ENCODE measurements around the gene CCDC87.
A peak's percentile ranks its signal among the peaks of the same experiment; 100 is the strongest.
"Not testable (repeated sequence)": the region's sequence is repeated elsewhere in the genome, so short reads cannot be mapped to it uniquely, and the experiment has no call there.

The CCDC87 gene

DNA sequence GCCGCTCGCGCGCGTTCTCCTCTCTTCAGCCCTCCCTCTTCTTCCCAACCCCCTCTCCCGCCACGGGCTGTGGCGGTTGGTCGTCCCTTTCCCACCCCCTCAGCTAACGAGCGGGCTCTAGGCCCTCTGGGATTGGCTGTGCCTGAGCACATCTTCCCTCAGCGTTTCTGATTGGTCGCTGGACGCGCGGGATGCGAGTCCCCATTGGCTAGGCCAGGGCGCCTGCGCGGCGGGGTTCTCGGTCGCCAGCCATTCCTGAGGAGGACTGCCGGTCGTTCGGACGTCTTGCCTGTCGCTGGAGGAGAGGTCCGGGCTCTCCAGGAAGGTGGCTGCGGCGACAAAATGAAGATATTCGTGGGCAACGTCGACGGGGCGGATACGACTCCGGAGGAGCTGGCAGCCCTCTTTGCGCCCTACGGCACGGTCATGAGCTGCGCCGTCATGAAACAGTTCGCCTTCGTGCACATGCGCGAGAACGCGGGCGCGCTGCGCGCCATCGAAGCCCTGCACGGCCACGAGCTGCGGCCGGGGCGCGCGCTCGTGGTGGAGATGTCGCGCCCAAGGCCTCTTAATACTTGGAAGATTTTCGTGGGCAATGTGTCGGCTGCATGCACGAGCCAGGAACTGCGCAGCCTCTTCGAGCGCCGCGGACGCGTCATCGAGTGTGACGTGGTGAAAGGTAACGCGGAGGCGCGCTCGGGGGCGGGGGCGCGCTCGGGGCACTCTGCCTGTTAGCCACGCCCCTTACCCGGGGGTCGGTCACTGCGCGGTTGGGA is 23.7 kb upstream of the CCDC87 start, which contains the start of gene RBM14:
TSS of gene RBM14 (plus strand) at position 252 of the 776 bp plus-strand sequence. CDS start at position 343, 91 bp downstream.
- DNase-seq, result peak; percentile 100

DNA sequence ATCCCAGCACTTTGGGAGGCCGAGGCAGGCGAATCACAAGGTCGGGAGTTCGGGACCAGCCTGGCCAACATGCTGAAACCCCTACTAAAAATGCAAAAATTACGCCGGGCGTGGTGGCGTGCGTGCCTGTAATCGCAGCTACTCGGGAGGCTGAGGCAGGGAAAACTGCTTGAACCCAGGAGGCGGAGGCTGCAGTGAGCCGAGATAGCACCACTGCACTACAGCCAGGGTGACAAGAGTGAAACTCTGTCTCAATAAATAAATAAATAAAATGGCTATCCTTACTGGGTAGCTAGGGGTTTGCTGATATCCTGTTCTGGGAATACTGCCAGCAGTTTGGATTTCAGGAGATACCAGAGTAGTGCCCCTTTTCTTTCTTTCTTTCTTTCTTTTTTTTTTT is 21.2 kb upstream of the CCDC87 start:
- no peak for DNase-seq

DNA sequence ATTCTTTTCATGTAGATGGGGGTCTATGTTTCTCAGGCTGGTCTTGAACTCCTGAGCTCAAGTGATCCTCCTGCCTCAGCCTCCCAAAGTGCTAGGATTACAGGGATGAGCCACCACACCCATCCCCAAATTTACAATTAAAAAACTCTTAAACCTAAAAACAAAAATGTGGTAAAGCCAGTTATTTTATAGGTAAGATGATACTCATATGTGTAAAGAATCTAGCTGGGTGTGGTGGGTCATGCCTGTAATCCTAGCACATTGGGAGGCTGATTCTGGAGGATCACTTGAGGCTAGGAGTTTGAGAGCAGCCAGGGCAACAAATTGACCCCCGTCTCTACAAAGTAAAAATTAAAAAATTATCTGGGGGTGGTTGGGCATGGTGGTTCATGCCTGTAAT is 19.6 kb upstream of the CCDC87 start:
- no peak for DNase-seq

DNA sequence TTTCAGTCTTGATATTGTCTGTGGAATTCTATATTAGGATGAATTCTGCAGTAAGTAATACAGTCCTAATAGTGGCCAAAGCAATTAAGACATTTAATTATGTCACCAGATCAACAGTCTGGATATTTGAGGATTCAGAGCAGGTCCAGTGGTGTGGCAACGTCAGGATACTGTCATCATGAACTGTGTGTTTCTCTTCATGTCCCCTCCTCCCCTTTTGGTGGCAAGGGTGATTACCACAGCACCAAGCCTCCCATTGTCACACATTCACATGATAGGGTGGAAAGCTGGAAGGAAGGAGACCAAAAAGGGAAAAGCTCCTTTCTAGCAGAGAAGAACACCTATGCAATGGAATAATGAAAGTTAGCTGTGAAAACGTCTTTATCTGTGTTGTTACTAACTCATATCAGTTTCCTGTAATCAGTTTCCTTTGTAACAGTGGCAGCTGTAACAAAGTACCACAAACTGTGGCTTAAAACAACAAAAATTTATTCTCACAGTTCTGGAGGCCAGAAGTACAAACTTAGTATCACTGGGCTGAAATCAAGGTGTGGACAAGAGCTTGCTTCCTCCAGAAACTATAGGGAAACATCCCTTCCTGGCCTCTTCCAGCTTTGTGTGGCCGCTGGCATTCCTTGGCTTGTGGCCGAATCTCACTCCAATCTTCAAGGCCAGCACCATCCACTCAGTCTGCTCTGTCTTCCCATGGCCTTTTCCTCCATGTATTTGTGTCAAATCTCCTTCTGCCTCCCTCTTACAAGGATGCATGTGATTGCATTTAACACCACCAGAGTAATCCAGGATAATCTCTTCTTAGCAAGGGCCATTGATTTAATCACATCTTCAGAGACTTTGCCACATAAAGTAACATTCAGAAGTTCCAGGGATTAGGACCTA is 17.1 kb upstream of the CCDC87 start:
- peak; percentile 17 to 33 for DNase-seq

DNA sequence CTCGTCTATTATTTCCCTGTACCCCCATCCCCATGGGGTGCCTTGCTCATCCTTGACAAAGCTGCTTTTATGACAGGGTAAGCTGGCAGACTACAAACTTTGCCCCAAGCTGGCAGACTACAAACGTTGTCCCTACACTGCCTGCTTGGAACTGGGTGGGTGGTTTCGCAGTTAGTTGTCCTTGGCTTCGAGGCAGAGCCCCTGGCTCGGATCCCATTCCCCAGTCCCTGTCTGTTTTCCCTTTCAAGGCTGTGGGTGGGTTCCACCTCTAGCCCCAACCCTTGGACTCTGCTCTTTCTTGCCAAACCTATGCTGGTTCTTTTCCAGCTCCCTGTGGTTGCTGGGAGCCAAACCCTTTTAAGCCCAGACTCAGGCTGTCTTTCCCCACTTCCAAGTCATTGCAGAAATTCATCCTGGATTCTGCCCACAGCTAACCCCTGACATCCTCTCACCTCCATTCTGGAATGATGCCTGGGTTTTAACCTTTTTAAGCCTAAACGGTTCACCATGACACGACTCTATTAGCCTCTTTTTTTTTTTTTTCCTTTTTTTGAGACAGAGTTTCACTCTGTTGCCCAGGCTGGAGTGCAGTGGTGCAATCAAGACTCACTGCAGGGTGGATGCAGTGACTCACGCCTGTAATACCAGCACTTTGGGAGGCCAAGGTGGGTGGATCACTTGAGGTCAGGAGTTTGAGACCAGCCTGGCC is 14.4 kb upstream of the CCDC87 start:
- peak; percentile 50 to 58 for DNase-seq

DNA sequence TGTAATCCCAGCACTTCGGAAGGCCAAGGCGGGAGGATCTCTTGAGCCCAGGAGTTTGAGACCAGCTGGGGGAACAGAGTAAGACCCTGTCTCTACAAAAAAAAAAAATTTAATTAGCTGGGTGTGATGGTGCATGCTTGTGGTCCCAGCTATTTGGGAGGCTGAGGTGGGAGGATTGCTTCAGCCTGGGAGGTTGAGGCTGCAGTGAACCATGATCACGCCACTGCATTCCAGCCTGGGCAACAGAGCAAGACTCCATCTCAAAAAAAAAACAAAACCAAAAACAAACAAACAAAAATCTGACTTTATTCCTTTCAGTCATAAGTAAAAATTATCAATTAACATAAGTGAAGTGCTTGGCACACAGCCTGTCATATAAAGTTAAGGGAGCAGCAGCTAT is 13.7 kb upstream of the CCDC87 start:
- not testable (repeated sequence) for DNase-seq

DNA sequence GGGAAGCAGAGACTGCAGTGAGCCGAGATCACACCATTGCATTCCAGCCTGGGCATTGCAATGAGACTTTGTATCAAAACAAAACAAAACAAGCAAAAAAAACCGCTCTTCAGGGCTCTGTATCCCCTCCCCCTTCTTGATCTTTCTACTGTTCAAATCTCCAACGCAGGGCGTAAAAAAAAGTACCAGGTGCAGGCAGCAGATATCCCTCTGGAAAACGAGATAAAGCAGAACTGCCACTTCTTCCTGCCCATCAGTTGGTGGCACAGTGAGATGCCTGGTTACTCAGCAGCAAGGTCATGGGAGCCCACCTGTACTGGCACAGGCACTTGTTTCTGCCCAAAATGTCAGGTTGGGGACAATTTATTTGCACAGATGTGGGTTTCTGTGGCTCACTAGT is 11.3 kb upstream of the CCDC87 start:
- no peak for DNase-seq

DNA sequence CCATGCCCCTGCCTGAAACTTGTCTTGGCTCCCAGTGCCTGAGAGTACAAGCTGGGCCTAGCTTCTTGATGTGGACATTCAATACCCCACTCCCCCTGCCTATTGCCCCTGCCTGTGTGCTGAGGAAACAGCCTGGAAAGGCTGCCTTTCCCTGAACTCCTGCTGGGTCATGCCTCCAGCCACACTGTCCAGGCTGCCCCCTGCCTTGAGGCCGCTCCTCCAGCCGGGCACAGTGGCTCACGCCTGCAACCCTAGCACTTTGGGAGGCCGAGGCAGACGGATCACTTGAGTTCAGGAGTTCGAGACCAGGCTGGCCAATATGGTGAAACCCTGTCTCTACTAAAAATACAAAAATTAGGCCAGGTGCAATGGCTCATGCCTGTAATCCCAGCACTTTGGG is 10.2 kb upstream of the CCDC87 start:
- no peak for DNase-seq

DNA sequence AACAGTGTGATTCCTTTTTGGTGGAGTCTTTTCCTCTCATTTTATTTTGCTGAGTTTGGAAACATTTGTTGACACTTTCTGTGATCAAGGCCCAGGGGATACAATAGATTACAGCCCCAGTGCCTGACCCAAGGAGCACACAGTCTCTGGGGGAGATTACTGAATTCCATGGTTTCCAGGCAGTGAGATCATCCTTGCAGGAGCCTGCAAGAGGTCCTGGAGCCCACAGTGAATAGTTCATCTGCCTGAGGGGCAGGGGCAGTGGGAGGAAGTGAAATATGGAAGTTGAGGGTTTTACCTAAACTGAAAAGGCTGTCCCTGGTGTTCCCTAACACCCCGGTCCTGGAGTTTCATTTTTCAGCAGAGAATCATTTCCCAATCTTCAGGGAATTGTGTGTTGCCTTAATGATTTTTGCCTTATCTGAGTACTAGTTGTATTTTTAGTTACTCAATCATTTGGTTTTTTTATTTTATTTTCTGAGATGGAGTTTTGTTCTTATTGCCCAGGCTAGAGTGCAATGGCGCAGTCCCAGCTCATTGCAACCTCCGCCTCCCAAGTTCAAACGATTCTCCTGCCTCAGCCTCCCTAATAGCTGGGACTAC is 7.9 kb upstream of the CCDC87 start:
- peak; percentile 16 to 47 for DNase-seq

DNA sequence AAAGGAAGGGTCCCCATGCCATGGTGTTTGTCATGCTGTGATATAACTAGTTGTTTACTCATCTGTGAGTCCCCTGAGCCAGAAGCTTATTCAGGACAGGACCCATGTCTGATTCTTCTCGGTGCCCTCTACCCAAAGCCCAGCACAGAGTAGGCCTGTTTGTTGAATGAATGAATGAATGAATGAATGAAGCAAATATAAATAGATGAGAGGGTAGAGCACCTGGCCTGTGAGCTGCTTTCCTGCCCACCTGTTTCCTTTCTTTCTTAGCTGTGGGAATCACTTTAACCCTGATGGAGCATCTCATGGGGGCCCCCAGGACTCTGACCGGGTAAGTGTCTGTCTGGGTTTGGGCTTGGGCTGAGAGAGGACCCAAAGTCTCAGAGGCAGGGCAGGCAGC is 7.4 kb upstream of the CCDC87 start:
- no peak for DNase-seq

DNA sequence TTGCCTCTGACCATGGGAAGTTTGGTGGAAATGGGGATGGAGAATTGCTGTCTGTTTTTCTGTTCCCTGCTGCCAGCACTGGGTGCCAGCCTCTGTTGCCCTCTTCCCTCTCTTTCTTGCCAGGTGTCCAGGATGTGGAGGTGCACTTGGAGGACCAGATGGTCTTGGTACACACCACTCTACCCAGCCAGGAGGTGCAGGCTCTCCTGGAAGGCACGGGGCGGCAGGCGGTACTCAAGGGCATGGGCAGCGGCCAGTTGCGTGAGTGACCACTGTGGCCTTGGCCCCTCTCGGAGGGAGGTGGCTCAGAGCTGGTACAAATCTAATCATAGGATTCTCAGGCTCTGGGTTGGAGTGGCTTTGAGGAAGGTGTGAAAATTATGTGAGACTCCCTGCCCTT is 6.1 kb upstream of the CCDC87 start:
- no peak for DNase-seq

DNA sequence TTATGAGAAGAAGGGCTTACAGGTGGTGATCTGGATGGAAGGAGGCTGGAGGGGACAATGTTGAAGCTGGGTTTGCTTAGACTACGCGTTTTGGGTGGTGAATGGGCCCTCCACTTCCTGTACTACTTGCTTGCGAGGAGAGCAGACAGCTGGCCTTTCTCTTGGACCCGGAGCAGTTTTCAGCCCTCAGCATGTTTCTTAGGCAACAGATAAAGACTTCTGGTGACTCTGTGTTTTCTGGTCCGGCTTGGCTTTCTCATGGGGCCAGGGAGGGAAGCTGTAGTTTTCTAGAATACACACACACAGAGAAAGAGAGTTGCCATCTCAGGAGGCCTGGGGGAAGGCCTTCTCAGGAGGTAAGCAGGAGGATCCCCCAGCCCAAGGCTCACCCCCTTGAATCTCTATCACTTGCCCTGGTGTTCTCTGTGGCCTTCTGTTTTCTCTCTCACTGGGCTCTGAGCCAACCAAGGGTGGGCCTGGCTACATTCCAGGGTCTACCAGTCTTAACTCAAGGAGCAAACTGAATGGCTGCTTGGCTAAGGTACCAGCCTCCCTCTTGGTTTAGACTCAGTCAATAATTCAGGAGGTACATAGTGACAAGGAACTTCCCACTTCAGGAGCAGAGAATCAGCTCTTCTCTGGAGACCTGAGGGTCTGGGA is 2.5 kb upstream of the CCDC87 start:
- DNase-seq, result peak in 1 of 2 donors; percentile 34

DNA sequence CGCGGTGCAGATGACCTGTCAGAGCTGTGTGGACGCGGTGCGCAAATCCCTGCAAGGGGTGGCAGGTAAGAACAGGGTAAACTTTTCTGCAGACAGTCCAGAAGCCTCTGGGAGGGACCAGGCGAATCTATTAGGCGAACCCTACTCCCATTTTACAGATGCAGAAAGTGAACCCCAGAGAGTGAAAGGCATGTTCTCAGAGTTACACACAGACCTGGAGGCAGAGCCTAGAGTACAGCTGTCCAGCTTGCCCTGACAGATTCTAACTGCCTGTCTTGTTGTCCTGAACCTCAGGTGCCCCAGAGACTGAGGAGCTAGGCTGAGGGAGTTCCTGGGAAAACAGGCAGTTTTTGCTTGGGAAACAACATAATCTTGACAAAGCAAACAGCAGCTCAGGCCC is 787 bp upstream of the CCDC87 start:
- DNase-seq, result no peak

DNA sequence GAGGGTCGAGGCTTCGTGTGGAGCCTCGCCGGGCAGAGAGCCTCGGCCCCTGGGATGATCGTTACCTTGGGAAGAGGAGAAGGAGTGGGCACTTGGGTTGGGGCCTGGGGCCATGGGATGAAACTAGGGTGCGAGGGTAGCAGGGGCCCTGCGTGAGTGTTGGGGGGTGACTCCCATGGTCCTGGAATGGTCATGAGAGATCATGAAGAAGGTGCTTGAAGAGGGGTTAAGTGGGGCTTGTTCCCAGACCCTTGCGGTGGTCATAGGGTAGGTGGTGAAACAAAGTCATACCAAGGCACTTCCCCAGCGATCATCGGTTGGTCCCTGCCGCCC is 406 bp upstream of the CCDC87 start:
- DNase-seq, result no peak

DNA sequence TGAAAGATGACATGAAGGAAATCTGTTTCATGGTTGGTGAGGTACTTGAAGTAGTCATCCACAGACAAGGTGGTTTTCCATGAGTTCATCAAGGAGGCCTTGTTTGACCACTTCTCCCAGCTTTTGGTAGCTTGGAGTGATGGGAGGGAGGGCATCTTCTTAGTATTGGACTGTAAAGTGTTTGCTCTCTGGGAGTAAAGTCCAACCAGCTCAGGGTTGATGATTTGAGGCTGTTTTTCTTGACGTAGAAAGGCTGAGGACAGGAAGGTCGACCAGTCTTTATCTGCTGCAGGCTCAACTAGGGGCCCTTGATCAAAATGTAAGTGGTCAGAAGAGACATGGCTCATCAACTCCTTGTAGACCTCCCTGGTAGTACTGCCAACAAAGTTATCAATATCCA is 1.7 kb downstream of the CCDC87 start:
- no peak for DNase-seq

DNA sequence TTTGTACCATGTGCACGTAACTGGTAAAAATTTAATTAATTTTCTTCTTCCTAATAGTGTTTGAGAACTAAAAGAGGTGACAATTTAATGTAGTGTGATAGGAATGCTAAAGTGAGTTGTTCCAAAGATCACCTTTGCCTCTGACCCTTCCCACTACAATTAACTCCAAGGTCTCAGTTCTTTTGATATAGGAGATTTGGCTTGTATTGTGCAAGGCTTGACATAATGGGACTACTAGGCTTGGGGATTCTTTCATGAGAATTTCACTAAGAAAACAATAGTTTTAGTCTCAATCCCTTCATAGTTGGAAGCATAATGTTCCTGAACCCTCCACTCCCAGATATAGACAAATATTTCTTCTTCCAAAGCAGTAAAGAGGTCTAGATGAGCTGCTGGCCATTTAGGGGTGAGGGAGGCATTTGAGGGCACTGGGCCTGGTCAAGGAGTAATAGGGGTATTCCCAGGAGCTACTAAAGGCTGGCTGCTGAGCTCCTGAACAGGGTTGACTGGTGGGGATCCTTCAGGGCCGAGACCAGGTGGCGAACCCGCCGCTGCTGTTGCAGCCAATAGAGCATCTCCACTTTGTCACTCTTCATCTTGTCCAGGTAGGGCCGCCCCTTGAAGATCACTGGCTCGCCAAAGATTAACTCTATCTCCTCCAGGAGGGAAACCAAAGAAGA is 2.7 kb downstream of the CCDC87 start:
- DNase-seq, result no peak

DNA sequence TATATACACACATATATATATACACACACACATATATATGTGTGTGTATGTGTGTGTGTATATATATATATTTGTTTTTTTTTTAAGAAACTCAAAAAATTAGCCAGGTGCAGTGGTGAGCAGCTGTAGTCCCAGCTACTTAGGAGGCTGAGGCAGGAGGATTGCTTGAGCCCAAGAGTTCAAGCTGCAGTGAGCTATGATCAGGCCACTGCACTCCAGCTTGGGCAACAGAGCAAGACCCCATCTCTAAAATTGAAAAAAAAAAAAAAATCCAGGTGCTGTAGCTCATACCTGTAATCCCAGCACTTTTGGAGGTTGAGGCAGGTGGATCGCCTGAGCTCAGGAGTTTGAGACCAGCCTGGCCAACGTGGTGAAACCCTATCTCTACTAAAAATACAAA is 3.5 kb downstream of the CCDC87 start:
- DNase-seq, result not testable (repeated sequence)

DNA sequence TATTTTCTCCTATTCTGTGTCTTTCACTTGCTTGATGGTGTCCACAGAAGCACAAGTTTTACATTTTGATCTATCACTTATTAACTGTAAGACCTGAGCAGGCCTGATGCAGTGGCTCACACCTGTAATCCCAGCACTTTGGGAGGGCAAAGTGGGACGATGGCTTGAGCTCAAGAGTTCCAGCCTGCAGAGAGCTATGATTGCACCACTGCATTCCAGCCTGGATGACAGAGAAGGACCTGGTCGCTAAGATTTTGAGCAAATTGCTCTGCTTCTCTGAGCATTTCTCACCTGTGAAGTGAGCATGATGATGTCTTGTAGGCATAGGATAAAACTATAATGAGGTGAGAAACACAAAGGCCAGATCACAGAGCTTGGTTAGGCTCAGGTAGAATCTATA is 6.7 kb downstream of the CCDC87 start:
- no peak for DNase-seq

DNA sequence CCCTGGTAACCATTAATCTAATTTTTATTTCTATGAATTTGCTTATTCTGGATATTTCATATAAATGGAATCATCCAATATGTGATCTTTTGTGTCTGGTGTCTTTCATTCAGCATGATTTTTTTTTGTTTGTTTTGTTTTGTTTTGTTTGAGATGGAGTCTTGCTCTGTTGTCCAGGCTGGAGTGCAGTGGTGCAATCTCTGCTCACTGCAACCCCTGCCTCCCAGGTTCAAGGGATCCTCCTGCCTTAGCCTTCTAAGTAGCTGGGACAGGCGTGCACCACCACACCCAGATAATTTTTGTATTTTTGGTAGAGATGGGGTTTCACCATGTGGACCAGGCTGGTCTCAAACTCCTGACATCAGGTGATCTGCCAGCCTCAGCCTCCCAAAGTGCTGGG is 7.4 kb downstream of the CCDC87 start:
- not testable (repeated sequence) for DNase-seq

DNA sequence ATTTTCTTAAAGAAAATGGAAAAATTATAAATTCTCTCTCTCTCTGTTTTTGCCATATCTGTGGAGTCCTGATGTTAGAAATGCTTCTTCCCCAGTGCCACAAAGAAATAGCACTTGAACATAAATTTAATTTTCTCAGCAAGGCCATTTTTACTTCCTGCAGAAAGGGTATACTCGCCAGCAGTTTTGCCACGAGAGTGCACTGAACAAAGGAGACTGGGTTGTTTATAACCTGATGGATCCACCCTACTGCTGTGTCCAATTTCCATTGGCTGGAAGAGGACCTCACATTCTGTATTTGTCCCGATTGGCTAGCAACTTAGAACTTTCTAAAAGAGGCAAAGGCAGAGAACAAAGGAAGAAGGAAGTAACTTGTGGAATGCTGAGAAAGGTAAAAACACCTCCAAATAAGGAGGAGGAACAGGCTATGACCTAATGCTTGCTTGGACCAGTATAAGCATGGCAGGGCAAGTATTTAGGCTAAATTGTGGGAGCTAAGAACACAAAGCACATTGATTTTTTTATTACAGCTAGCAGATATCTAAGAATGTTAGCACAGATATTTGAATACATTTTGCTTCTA is 10.2 kb downstream of the CCDC87 start:
- not testable (repeated sequence) for DNase-seq

DNA sequence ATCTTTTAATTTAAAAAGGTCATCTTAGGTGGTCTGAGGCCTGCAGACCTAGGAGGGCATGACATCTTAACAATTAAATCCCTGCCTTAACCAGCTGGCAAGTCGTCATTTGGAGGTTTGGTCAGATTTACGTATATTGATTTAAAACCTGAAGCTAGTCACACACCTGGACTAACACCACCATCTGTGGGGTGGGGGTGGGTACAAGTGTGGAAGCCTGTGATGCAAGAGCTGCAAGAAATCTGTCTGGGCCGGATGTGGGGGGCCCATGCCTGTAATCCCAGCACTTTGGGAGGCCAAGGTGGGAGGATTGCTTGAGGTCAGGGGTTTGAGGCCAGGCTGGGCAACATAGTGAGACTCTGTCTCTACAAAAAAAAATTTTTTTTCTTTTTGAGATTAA is 11.6 kb downstream of the CCDC87 start:
- DNase-seq, result no peak
